Measurements from ENCODE around the gene INPP4A. TPM values are rescaled to one million over a fixed set of nuclear protein-coding genes. Genes with fewer than 3 reads are reported as not detected.
A peak's percentile ranks its signal among the peaks of the same experiment; 100 is the strongest.
"Not testable (repeated sequence)": the region's sequence is repeated elsewhere in the genome, so short reads cannot be mapped to it uniquely, and the experiment has no call there.

Gene INPP4A
- total RNA-seq, 2 donors from 2014 or later, result 12.7 to 18.2 TPM

- TF ChIP-seq CTCF (IDR thresholded peaks at IDR 0.05), result no peak
- Histone ChIP-seq H3K36me3 (peaks cover 6% of the 10 kb centered on the region), H3K4me3 (no peak overlapping the region), H3K4me1 (no peaks in the 10 kb centered on the region), H3K27ac (no peak overlapping the region), H3K27me3 (no peaks in the 10 kb centered on the region), H3K9me3 (no peaks in the 10 kb centered on the region)
- peak; percentile 53 for DNase-seq (ENCODE audit: low spot score)
Observed at GRCh38 chr2:98586551-98587140, 142.0 kb downstream of the INPP4A start.

GRCh38 chr2:98588880-98589431, 144.3 kb downstream of the INPP4A start:
- no peaks in the 10 kb centered on the region for H3K27me3 ChIP-seq
- H3K4me1 ChIP-seq, result no peaks in the 10 kb centered on the region
- H3K4me3 ChIP-seq, result no peak overlapping the region
- H3K9me3 ChIP-seq, result no peaks in the 10 kb centered on the region
- H3K36me3 ChIP-seq, result no peaks in the 10 kb centered on the region
- DNase-seq (ENCODE audit: low spot score), result no peak
- H3K27ac ChIP-seq, result no peak overlapping the region
- no peak for TF ChIP-seq CTCF (IDR thresholded peaks at IDR 0.05)

- Histone ChIP-seq H3K36me3 (no peaks in the 10 kb centered on the region), H3K4me3 (no peak overlapping the region), H3K27me3 (no peaks in the 10 kb centered on the region), H3K9me3 (no peaks in the 10 kb centered on the region), H3K27ac (no peak overlapping the region), H3K4me1 (no peaks in the 10 kb centered on the region)
- DNase-seq (ENCODE audit: low spot score), result no peak
- TF ChIP-seq CTCF (IDR thresholded peaks at IDR 0.05), result no peak
Observed at GRCh38 chr2:98589489-98589888, 144.8 kb downstream of the INPP4A start.

- Histone ChIP-seq H3K4me1 (no peaks in the 10 kb centered on the region), H3K27me3 (no peaks in the 10 kb centered on the region), H3K9me3 (no peaks in the 10 kb centered on the region), H3K27ac (no peak overlapping the region), H3K36me3 (peaks cover 5% of the 10 kb centered on the region), H3K4me3 (no peak overlapping the region)
- DNase-seq (ENCODE audit: low spot score), result no peak
- TF ChIP-seq CTCF (IDR thresholded peaks at IDR 0.05), result no peak
Observed at GRCh38 chr2:98592565-98592964, 147.9 kb downstream of the INPP4A start.

DNA sequence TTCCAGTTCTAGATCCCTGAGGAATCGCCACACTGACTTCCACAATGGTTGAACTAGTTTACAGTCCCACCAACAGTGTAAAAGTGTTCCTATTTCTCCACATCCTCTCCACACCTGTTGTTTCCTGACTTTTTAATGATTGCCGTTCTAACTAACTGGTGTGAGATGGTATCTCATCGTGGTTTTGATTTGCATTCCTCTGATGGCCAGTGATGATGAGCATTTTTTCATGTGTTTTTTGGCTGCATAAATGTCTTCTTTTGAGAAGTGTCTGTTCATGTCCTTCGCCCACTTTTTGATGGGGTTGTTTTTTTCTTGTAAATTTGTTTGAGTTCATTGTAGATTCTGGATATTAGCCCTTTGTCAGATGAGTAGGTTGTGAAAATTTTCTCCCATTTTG, 150.0 kb downstream of the INPP4A start:
- peaks cover 20% of the 10 kb centered on the region for H3K36me3 ChIP-seq

GRCh38 chr2:98598781-98599428, 154.2 kb downstream of the INPP4A start:
- Histone ChIP-seq H3K4me1 (no peaks in the 10 kb centered on the region), H3K36me3 (peaks cover 44% of the 10 kb centered on the region), H3K27me3 (no peaks in the 10 kb centered on the region), H3K27ac (no peak overlapping the region), H3K4me3 (no peak overlapping the region), H3K9me3 (no peaks in the 10 kb centered on the region)
- DNase-seq (ENCODE audit: low spot score), result no peak
- no peak for TF ChIP-seq CTCF (IDR thresholded peaks at IDR 0.05)

More for the DNA sequence above, 150.0 kb downstream of the INPP4A start:
- H3K9me3 ChIP-seq; DNase-seq (ENCODE audit: low spot score); H3K27ac ChIP-seq; H3K27me3 ChIP-seq; H3K4me1 ChIP-seq; H3K4me3 ChIP-seq: not testable (repeated sequence)

Data from right atrium auricular region (tissue), 2 donors.